Caco-2 (cell line): ENCODE measurements around the gene CCDC159. TPM values are rescaled to one million over a fixed set of nuclear protein-coding genes. Genes with fewer than 3 reads are reported as not detected.
"Not testable (repeated sequence)": the region's sequence is repeated elsewhere in the genome, so short reads cannot be mapped to it uniquely, and the experiment has no call there.

Experiments
- BruUV-seq: library from RNA; stranded (reverse); fragments of 400-500 nt; replicated peaks from 2 replicates; lab custom pipeline; 2021; lab: Mats Ljungman, UMichigan
- CTCF ChIA-PET: fragments of 300-600 bp; sonication (Branson Sonifier 250); formaldehyde crosslinking; loops from one replicate; lab custom pipeline; 2022; ENCODE audit warnings: antibody characterized with exemption; lab: Charles Lee
- POLR2A ChIA-PET: fragments of 300-600 bp; sonication (Branson Sonifier 250); formaldehyde crosslinking; loops from one replicate; lab custom pipeline; 2022; ENCODE audit warnings: antibody characterized with exemption; lab: Charles Lee
- DNase-seq, 2 experiments: peaks; one replicate each; pipeline versions ENCODE4 v3.0.0 to v3.0.0-alpha.2; 2020 to 2022
- H3K27me3 ChIP-seq: replicated peaks from 2 replicates; pipeline ENCODE4 v1.6.0; 2011; ENCODE audit warnings: low read length; ENCODE audit not compliant: control insufficient read depth, insufficient read depth
- H3K36me3 ChIP-seq: 2 replicates; pipeline ENCODE4 v1.5.1; 2011; ENCODE audit warnings: low read length; ENCODE audit not compliant: control insufficient read depth, insufficient read depth
- H3K4me1 ChIP-seq: fragments of 250-450 bp; sonication (Bioruptor Pico); 2 replicates; pipeline ENCODE4 v1.5.1; 2020; ENCODE audit warnings: mild to moderate bottlenecking
- H3K4me3 ChIP-seq: 2 replicates; pipeline ENCODE4 v1.5.1; 2011; ENCODE audit warnings: low read depth, mild to moderate bottlenecking, control low read depth, low read length
- H3K9me3 ChIP-seq: fragments of 250-450 bp; sonication (Bioruptor Pico); 2 replicates; pipeline ENCODE4 v1.5.1; 2020; ENCODE audit warnings: mild to moderate bottlenecking, moderate library complexity
- H3K27ac Mint-ChIP-seq: one replicate; pipeline ENCODE4 v1.8.0; 2022; ENCODE audit warnings: mixed read lengths; ENCODE audit not compliant: unreplicated experiment
- H3K27me3 Mint-ChIP-seq: one replicate; pipeline ENCODE4 v1.8.0; 2022; ENCODE audit warnings: mixed read lengths; ENCODE audit not compliant: insufficient read depth, unreplicated experiment
- H3K36me3 Mint-ChIP-seq: one replicate; pipeline ENCODE4 v1.8.0; 2022; ENCODE audit warnings: mild to moderate bottlenecking, mixed read lengths; ENCODE audit not compliant: insufficient read depth, unreplicated experiment
- H3K4me1 Mint-ChIP-seq: one replicate; pipeline ENCODE4 v1.8.0; 2022; ENCODE audit warnings: low read depth, mixed read lengths; ENCODE audit not compliant: unreplicated experiment
- H3K4me3 Mint-ChIP-seq: one replicate; pipeline ENCODE4 v1.8.0; 2022; ENCODE audit warnings: mild to moderate bottlenecking, moderate library complexity, mixed read lengths; ENCODE audit not compliant: unreplicated experiment
- H3K9me3 Mint-ChIP-seq: one replicate; pipeline ENCODE4 v1.8.0; 2022; ENCODE audit warnings: mixed read lengths; ENCODE audit not compliant: unreplicated experiment
- intact Hi-C: fragments of 100-400 bp; cut with micrococcal nuclease; formaldehyde crosslinking; loops from one replicate; pipeline ENCODE4 v1.10.0; 2022; ENCODE audit not compliant: unreplicated experiment
- total RNA-seq: library from RNA; stranded (reverse); gene quantifications from 2 replicates; pipeline ENCODE4 v1.2.3, GENCODE V29; 2022
- TF ChIP-seq, protein P1 (sequence below), 2 experiments: fragments of 200-600 bp in 1 of 2; IDR thresholded peaks; 1 replicate in 1 of 2; 2 replicates in 1 of 2; pipeline versions ENCODE4 v1.5.1 to v1.8.0; 2011 to 2022; ENCODE audit warnings: antibody characterized with exemption in 1 of 2, control low read depth in 1 of 2, inconsistent platforms in 1 of 2, low read depth in 1 of 2, low read length in 1 of 2, mild to moderate bottlenecking in 1 of 2, moderate library complexity in 1 of 2; ENCODE audit not compliant: insufficient read depth in 1 of 2, severe bottlenecking in 1 of 2, unreplicated experiment in 1 of 2

Gene CCDC159
- total RNA-seq, 1 experiment from 2014 or later = 13.9 TPM

GRCh38 chr19:11345122-11345803, 1.1 kb upstream of the CCDC159 start:
- Mint-ChIP-seq H3K4me1 (peaks cover 29% of the 10 kb centered on the region), H3K36me3 (peaks cover 10% of the 10 kb centered on the region), H3K27me3 (no peaks in the 10 kb centered on the region), H3K27ac (peak overlapping the region; percentile 92), H3K9me3 (no peaks in the 10 kb centered on the region), H3K4me3 (peak overlapping the region; percentile 94)
- TF ChIP-seq, protein P1, sequence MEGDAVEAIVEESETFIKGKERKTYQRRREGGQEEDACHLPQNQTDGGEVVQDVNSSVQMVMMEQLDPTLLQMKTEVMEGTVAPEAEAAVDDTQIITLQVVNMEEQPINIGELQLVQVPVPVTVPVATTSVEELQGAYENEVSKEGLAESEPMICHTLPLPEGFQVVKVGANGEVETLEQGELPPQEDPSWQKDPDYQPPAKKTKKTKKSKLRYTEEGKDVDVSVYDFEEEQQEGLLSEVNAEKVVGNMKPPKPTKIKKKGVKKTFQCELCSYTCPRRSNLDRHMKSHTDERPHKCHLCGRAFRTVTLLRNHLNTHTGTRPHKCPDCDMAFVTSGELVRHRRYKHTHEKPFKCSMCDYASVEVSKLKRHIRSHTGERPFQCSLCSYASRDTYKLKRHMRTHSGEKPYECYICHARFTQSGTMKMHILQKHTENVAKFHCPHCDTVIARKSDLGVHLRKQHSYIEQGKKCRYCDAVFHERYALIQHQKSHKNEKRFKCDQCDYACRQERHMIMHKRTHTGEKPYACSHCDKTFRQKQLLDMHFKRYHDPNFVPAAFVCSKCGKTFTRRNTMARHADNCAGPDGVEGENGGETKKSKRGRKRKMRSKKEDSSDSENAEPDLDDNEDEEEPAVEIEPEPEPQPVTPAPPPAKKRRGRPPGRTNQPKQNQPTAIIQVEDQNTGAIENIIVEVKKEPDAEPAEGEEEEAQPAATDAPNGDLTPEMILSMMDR (IDR thresholded peaks at IDR 0.05; ENCODE audit: insufficient read depth in 1 of 2, low read depth in 1 of 2, low read length in 1 of 2, severe bottlenecking in 1 of 2, unreplicated experiment in 1 of 2) = no peak
- peaks cover 1% of the 10 kb centered on the region; the same call in 1 of the 2 replicates for H3K36me3 ChIP-seq
- no peaks in the 10 kb centered on the region for H3K27me3 ChIP-seq
- CTCF ChIA-PET = interaction anchor here (0.6 to 3.5 kb wide), 6 partner anchors 36 to 191 kb away, joined by 4 to 22 read pairs (median 8); partner anchors contain the start of genes ODAD3, PRKCSH and ZNF653
- H3K4me3 ChIP-seq = peak overlapping the region; percentile 47
- peaks cover 17% of the 10 kb centered on the region for H3K4me1 ChIP-seq
- no TSS peak for BruUV-seq
- POLR2A ChIA-PET = interaction anchor here (1.1 to 1.9 kb wide), 2 partner anchors 29 to 36 kb away, joined by 6 to 15 read pairs; partner anchors contain the start of gene SWSAP1
- DNase-seq = no peak
- intact Hi-C loops = no loop called here
- no peaks in the 10 kb centered on the region for H3K9me3 ChIP-seq

- peak overlapping the region; percentile 92 for H3K27ac Mint-ChIP-seq
- Histone ChIP-seq H3K4me3 (no peak overlapping the region), H3K27me3 (no peaks in the 10 kb centered on the region), H3K36me3 (no peaks in the 10 kb centered on the region), H3K9me3 (no peaks in the 10 kb centered on the region), H3K4me1 (peaks cover 17% of the 10 kb centered on the region)
- no peak for DNase-seq
- TF ChIP-seq, protein P1 (IDR thresholded peaks at IDR 0.05; ENCODE audit: insufficient read depth in 1 of 2, low read depth in 1 of 2, low read length in 1 of 2, severe bottlenecking in 1 of 2, unreplicated experiment in 1 of 2) = no peak
- intact Hi-C loops = loop anchor here (2.0 kb wide), 1 partner anchor 27 kb away; the partner anchor contains the start of gene SWSAP1
- H3K4me1 Mint-ChIP-seq = peaks cover 29% of the 10 kb centered on the region
- H3K36me3 Mint-ChIP-seq = peaks cover 10% of the 10 kb centered on the region
- no peaks in the 10 kb centered on the region for H3K27me3 Mint-ChIP-seq
- peak overlapping the region; percentile 94 for H3K4me3 Mint-ChIP-seq
- CTCF ChIA-PET = interaction anchor here (2.1 to 3.5 kb wide), 2 partner anchors 34 to 54 kb away, joined by 13 to 22 read pairs; no protein-coding TSS in a partner anchor
- POLR2A ChIA-PET = no interaction called here
- no peaks in the 10 kb centered on the region for H3K9me3 Mint-ChIP-seq
- BruUV-seq = no TSS peak
Observed at GRCh38 chr19:11347546-11348039, 1.3 kb downstream of the CCDC159 start.

DNA sequence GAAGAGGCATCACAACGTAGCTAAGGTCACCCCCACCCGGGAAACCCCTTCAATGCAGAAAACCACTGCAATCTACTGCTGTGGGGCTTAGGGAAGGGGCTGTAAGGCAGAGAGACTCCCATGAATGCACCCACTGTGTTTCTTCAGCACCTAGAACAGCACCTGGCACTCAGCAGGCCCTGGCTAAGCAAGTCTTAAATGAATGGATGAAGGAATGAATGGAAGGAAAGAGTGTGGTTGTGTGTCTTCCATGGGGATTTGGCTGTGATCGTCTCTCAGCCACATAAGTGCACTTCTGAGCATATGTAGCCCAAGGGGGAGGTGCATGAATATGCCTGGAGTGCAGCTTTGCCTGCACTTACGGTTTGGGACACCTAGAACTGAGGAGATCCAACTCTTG, 2.9 kb downstream of the CCDC159 start:
- DNase-seq = no peak
- Mint-ChIP-seq H3K4me1 (peaks cover 28% of the 10 kb centered on the region), H3K9me3 (no peaks in the 10 kb centered on the region), H3K36me3 (peaks cover 10% of the 10 kb centered on the region), H3K27me3 (no peaks in the 10 kb centered on the region), H3K4me3 (no peak overlapping the region), H3K27ac (no peak overlapping the region)
- CTCF ChIA-PET = no interaction called here
- H3K27me3 ChIP-seq = no peaks in the 10 kb centered on the region
- intact Hi-C loops = no loop called here
- no peak overlapping the region for H3K4me3 ChIP-seq
- POLR2A ChIA-PET = no interaction called here
- H3K9me3 ChIP-seq = no peaks in the 10 kb centered on the region
- no TSS peak for BruUV-seq
- H3K36me3 ChIP-seq = no peaks in the 10 kb centered on the region
- TF ChIP-seq, protein P1 (IDR thresholded peaks at IDR 0.05; ENCODE audit: insufficient read depth in 1 of 2, low read depth in 1 of 2, low read length in 1 of 2, severe bottlenecking in 1 of 2, unreplicated experiment in 1 of 2) = no peak
- peaks cover 14% of the 10 kb centered on the region for H3K4me1 ChIP-seq

GRCh38 chr19:11354102-11354501, 7.8 kb downstream of the CCDC159 start:
- POLR2A ChIA-PET, H3K4me1 Mint-ChIP-seq, H3K9me3 Mint-ChIP-seq, H3K4me3 Mint-ChIP-seq, H3K36me3 ChIP-seq, H3K27me3 ChIP-seq, DNase-seq, BruUV-seq, H3K4me1 ChIP-seq, H3K27me3 Mint-ChIP-seq, H3K9me3 ChIP-seq, H3K4me3 ChIP-seq, intact Hi-C loops, H3K27ac Mint-ChIP-seq: not testable (repeated sequence)
- peaks cover 11% of the 10 kb centered on the region for H3K36me3 Mint-ChIP-seq
- CTCF ChIA-PET = interaction anchor here (1.1 kb wide), 1 partner anchor 60 kb away, joined by 3 read pairs; no protein-coding TSS in a partner anchor
